Hepatocyte (in vitro differentiated cells): ENCODE data around the gene MND1. TPM values are rescaled to one million over a fixed set of nuclear protein-coding genes. Genes with fewer than 3 reads are reported as not detected.

Source experiments
- DNase-seq: peaks from one replicate; pipeline ENCODE4 v3.0.0-alpha.2; 2016; ENCODE audit warnings: low spot score
- H2AFZ ChIP-seq: fragments of 200-600 bp; sonication (generic); 2 replicates; pipeline ENCODE4 v1.6.0; 2016; ENCODE audit warnings: antibody characterized with exemption, mild to moderate bottlenecking
- H3K27ac ChIP-seq: fragments of 200-600 bp; sonication (generic); 2 replicates; pipeline ENCODE4 v1.5.1; 2016; ENCODE audit warnings: mild to moderate bottlenecking
- H3K27me3 ChIP-seq: fragments of 200-600 bp; sonication (generic); 2 replicates; pipeline ENCODE4 v1.6.1; 2016
- H3K36me3 ChIP-seq: fragments of 200-600 bp; sonication (generic); replicated peaks from 2 replicates; pipeline ENCODE4 v1.5.1; 2016; ENCODE audit warnings: low read depth; ENCODE audit not compliant: insufficient read depth
- H3K4me1 ChIP-seq: fragments of 200-600 bp; sonication (generic); 2 replicates; pipeline ENCODE4 v1.5.1; 2016; ENCODE audit warnings: mild to moderate bottlenecking, moderate library complexity; ENCODE audit not compliant: insufficient read depth
- H3K4me2 ChIP-seq: fragments of 200-600 bp; sonication (generic); 2 replicates; pipeline ENCODE4 v1.6.0; 2016
- H3K4me3 ChIP-seq: fragments of 200-600 bp; sonication (generic); 2 replicates; pipeline ENCODE4 v1.5.1; 2016; ENCODE audit warnings: mild to moderate bottlenecking
- H3K79me2 ChIP-seq: fragments of 200-600 bp; sonication (generic); 2 replicates; pipeline ENCODE4 v1.6.0; 2017; ENCODE audit warnings: mild to moderate bottlenecking
- H3K9me2 ChIP-seq: fragments of 200-600 bp; sonication (generic); replicated peaks from 2 replicates; pipeline ENCODE4 v1.6.0; 2017; ENCODE audit warnings: mild to moderate bottlenecking; ENCODE audit not compliant: insufficient read depth
- H3K9me3 ChIP-seq: fragments of 200-600 bp; sonication (generic); 2 replicates; pipeline ENCODE4 v1.5.1; 2016; ENCODE audit warnings: low read depth, mild to moderate bottlenecking
- H4K20me1 ChIP-seq: fragments of 200-600 bp; sonication (generic); 2 replicates; pipeline ENCODE4 v1.6.0; 2016; ENCODE audit warnings: mild to moderate bottlenecking; ENCODE audit not compliant: insufficient read depth, poor library complexity, severe bottlenecking
- EZH2 ChIP-seq: fragments of 200-600 bp; sonication (generic); IDR thresholded peaks from 2 replicates; pipeline ENCODE4 v1.6.1; 2016; ENCODE audit warnings: antibody characterized with exemption, mild to moderate bottlenecking, borderline replicate concordance
- EZH2phosphoT487 ChIP-seq: fragments of 200-600 bp; sonication (generic); IDR thresholded peaks from one replicate; pipeline ENCODE4 v1.6.1; 2018; ENCODE audit warnings: antibody characterized with exemption, mild to moderate bottlenecking, low read depth, moderate library complexity; ENCODE audit not compliant: unreplicated experiment, severe bottlenecking
- WGBS: methylation state at CpG from one replicate; pipeline ENCODE4 v1.1.6; 2016; ENCODE audit warnings: low lambda C conversion rate; ENCODE audit errors: missing lambda C conversion rate; 5-methylcytosine and 5-hydroxymethylcytosine counted together
- polyA plus RNA-seq: library from polyadenylated mRNA; unstranded; fragments of >200 nt; fragmentation: Nextera tagmentation; extraction: Ambion mirVana; gene quantifications from 2 replicates; pipeline ENCODE4 v1.2.1, GENCODE V29; 2016
- total RNA-seq: library from RNA; depleted of rRNA; stranded (reverse); fragments of >200 nt; gene quantifications from 2 replicates; pipeline ENCODE4 v1.2.3, GENCODE V29; 2014
- TF ChIP-seq, protein P1 (sequence below): fragments of 200-600 bp; sonication (generic); IDR thresholded peaks from 2 replicates; pipeline ENCODE4 v1.5.1; 2016; ENCODE audit warnings: antibody characterized with exemption, mild to moderate bottlenecking; ENCODE audit not compliant: poor library complexity

The MND1 gene
- total and polyA plus RNA-seq, 2 experiments from 2014 or later, result 2.2 to 4.3 TPM

GRCh38 chr4:153394945-153395344, 50.5 kb downstream of the MND1 start:
- Histone ChIP-seq H2AFZ (no peak overlapping the region), H3K36me3 (no peaks in the 10 kb centered on the region), H3K9me2 (no peaks in the 10 kb centered on the region), H3K79me2 (no peaks in the 10 kb centered on the region), H4K20me1 (no peaks in the 10 kb centered on the region), H3K27ac (no peak overlapping the region), H3K4me2 (no peak overlapping the region), H3K27me3 (no peaks in the 10 kb centered on the region), H3K9me3 (no peaks in the 10 kb centered on the region), H3K4me1 (no peaks in the 10 kb centered on the region), H3K4me3 (no peak overlapping the region)
- TF ChIP-seq EZH2 (no peak), EZH2phosphoT487 (no peak)
- TF ChIP-seq, protein P1, sequence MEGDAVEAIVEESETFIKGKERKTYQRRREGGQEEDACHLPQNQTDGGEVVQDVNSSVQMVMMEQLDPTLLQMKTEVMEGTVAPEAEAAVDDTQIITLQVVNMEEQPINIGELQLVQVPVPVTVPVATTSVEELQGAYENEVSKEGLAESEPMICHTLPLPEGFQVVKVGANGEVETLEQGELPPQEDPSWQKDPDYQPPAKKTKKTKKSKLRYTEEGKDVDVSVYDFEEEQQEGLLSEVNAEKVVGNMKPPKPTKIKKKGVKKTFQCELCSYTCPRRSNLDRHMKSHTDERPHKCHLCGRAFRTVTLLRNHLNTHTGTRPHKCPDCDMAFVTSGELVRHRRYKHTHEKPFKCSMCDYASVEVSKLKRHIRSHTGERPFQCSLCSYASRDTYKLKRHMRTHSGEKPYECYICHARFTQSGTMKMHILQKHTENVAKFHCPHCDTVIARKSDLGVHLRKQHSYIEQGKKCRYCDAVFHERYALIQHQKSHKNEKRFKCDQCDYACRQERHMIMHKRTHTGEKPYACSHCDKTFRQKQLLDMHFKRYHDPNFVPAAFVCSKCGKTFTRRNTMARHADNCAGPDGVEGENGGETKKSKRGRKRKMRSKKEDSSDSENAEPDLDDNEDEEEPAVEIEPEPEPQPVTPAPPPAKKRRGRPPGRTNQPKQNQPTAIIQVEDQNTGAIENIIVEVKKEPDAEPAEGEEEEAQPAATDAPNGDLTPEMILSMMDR, result no peak
- WGBS, result 100% methylated on average over 1 of the region's 1 CpG
- no peak for DNase-seq

DNA sequence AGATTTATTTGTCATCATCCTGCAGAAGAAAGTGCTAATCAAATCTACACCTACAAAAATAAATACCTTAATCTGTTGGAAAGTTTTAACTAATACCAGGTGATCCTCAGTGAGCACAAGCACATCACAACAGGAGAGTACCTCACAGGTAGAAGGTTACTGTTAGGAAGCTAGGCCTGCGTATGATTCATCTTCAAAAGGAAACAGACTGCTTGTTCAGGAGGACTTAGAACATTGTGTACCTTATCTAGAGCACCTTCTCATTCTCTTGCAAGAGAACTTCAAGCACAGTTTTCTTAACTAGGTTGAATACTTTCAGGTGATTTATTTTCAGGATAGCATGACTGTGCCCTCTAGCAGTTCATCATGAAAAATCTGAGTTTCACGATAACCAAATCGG, 54.2 kb downstream of the MND1 start:
- no peak overlapping the region for H3K4me3 ChIP-seq
- H3K4me1 ChIP-seq, result no peaks in the 10 kb centered on the region
- peak overlapping the region; percentile 25 for H3K27ac ChIP-seq
- H3K9me3 ChIP-seq, result no peaks in the 10 kb centered on the region
- WGBS, result 96% methylated on average over 3 of the region's 3 CpGs
- DNase-seq, result peak; percentile 15
- H3K4me2 ChIP-seq, result no peak overlapping the region
- no peaks in the 10 kb centered on the region for H4K20me1 ChIP-seq
- TF ChIP-seq EZH2phosphoT487, result no peak
- TF ChIP-seq, protein P1, result no peak
- TF ChIP-seq EZH2, result no peak
- H3K9me2 ChIP-seq, result no peaks in the 10 kb centered on the region
- no peaks in the 10 kb centered on the region for H3K79me2 ChIP-seq
- no peaks in the 10 kb centered on the region for H3K36me3 ChIP-seq
- no peak overlapping the region for H2AFZ ChIP-seq
- H3K27me3 ChIP-seq, result no peaks in the 10 kb centered on the region

- H3K79me2 ChIP-seq, result no peaks in the 10 kb centered on the region
- H3K4me1 ChIP-seq, result no peaks in the 10 kb centered on the region
- WGBS, result 92% methylated on average over 3 of the region's 3 CpGs
- TF ChIP-seq, protein P1, result no peak
- TF ChIP-seq EZH2 (no peak), EZH2phosphoT487 (no peak)
- H3K27me3 ChIP-seq, result no peaks in the 10 kb centered on the region
- no peaks in the 10 kb centered on the region for H3K9me2 ChIP-seq
- H3K4me2 ChIP-seq, result no peak overlapping the region
- peak overlapping the region; percentile 9 for H3K27ac ChIP-seq
- no peaks in the 10 kb centered on the region for H3K9me3 ChIP-seq
- no peak for DNase-seq
- H2AFZ ChIP-seq, result no peak overlapping the region
- no peaks in the 10 kb centered on the region for H3K36me3 ChIP-seq
- H3K4me3 ChIP-seq, result no peak overlapping the region
- no peaks in the 10 kb centered on the region for H4K20me1 ChIP-seq
Observed at GRCh38 chr4:153399358-153399757, 54.9 kb downstream of the MND1 start.

GRCh38 chr4:153401501-153401900, 57.0 kb downstream of the MND1 start:
- no peak for DNase-seq
- TF ChIP-seq EZH2phosphoT487 (no peak), EZH2 (no peak)
- TF ChIP-seq, protein P1, result no peak
- Histone ChIP-seq H3K4me1 (no peaks in the 10 kb centered on the region), H3K9me2 (no peaks in the 10 kb centered on the region), H3K4me2 (no peak overlapping the region), H3K27ac (no peak overlapping the region), H2AFZ (no peak overlapping the region), H3K79me2 (no peaks in the 10 kb centered on the region), H3K27me3 (no peaks in the 10 kb centered on the region), H3K9me3 (no peaks in the 10 kb centered on the region), H3K4me3 (no peak overlapping the region), H4K20me1 (no peaks in the 10 kb centered on the region), H3K36me3 (no peaks in the 10 kb centered on the region)
- 69% methylated on average over 1 of the region's 1 CpG for WGBS
